PFSK-1 (cell line): ENCODE data around the gene GFI1.

Source experiments
- FOXP2 ChIP-seq: optimal IDR thresholded peaks from 2 replicates; pipeline ENCODE3; 2011; ENCODE audit warnings: borderline replicate concordance, control low read depth, inconsistent platforms; ENCODE audit not compliant: insufficient read depth; ENCODE audit errors: extremely low read length, extremely low read depth
- POLR2AphosphoS5 ChIP-seq: IDR thresholded peaks from 2 replicates; pipeline ENCODE4 v1.6.1; 2012; ENCODE audit warnings: low read depth, mild to moderate bottlenecking, control low read depth, low read length, moderate library complexity
- REST ChIP-seq, 2 experiments: IDR thresholded peaks; 2 replicates each; pipeline versions ENCODE4 v1.6.1 to v1.8.0; 2011 to 2012; ENCODE audit warnings: low read depth in 2 of 2, low read length in 2 of 2, control low read depth in 1 of 2, inconsistent platforms in 1 of 2, mild to moderate bottlenecking in 1 of 2, moderate library complexity in 1 of 2; ENCODE audit not compliant: insufficient read depth in 1 of 2
- SIN3A ChIP-seq: IDR thresholded peaks from 2 replicates; pipeline ENCODE4 v1.6.1; 2012; ENCODE audit warnings: mild to moderate bottlenecking, low read length, moderate library complexity, borderline replicate concordance; ENCODE audit not compliant: insufficient read depth
- TAF1 ChIP-seq: IDR thresholded peaks from 2 replicates; pipeline ENCODE4 v1.6.1; 2012; ENCODE audit warnings: low read length, control low read depth, borderline replicate concordance; ENCODE audit not compliant: insufficient read depth

GRCh38 chr1:92511541-92511940 is 24.8 kb upstream of the GFI1 start:
- no peak for TF ChIP-seq POLR2AphosphoS5
- TF ChIP-seq SIN3A = no peak
- TF ChIP-seq REST (IDR thresholded peaks at IDR 0.05; ENCODE audit: insufficient read depth in 1 of 2, low read depth in 2 of 2, low read length in 2 of 2) = no peak
- no peak for TF ChIP-seq TAF1
- TF ChIP-seq FOXP2 = no peak
